Cardiac septum (tissue), 1 donor: ENCODE data around the gene C1orf94. TPM values are rescaled to one million over a fixed set of nuclear protein-coding genes. Genes with fewer than 3 reads are reported as not detected.

Source experiments
- DNase-seq: peaks from one replicate; pipeline ENCODE4 v3.0.0-alpha.2; 2020; ENCODE audit warnings: low spot score
- intact Hi-C: fragments of 100-400 bp; cut with DNase I; formaldehyde crosslinking; loops from one replicate; pipeline ENCODE4 v1.14.0; 2022
- long read RNA-seq: library from polyadenylated mRNA; unstranded; transcript quantifications from one replicate; pipeline ENCODE4 v2.0.0, GENCODE V29; 2021
- total RNA-seq: library from RNA; stranded (reverse); fragmentation: NEBNext Ultra II Directional; extraction: Animal tissue kit (Norgen Biotek cat#: 25700); gene quantifications from one replicate; pipeline ENCODE4 v1.2.1, GENCODE V29; 2021
- donor health status: DM: no; HTN: no; CAD: no.

C1orf94 gene, protein sequence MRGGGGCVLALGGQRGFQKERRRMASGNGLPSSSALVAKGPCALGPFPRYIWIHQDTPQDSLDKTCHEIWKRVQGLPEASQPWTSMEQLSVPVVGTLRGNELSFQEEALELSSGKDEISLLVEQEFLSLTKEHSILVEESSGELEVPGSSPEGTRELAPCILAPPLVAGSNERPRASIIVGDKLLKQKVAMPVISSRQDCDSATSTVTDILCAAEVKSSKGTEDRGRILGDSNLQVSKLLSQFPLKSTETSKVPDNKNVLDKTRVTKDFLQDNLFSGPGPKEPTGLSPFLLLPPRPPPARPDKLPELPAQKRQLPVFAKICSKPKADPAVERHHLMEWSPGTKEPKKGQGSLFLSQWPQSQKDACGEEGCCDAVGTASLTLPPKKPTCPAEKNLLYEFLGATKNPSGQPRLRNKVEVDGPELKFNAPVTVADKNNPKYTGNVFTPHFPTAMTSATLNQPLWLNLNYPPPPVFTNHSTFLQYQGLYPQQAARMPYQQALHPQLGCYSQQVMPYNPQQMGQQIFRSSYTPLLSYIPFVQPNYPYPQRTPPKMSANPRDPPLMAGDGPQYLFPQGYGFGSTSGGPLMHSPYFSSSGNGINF
- not detected for total RNA-seq
- long read RNA-seq, result 0 reads

DNA sequence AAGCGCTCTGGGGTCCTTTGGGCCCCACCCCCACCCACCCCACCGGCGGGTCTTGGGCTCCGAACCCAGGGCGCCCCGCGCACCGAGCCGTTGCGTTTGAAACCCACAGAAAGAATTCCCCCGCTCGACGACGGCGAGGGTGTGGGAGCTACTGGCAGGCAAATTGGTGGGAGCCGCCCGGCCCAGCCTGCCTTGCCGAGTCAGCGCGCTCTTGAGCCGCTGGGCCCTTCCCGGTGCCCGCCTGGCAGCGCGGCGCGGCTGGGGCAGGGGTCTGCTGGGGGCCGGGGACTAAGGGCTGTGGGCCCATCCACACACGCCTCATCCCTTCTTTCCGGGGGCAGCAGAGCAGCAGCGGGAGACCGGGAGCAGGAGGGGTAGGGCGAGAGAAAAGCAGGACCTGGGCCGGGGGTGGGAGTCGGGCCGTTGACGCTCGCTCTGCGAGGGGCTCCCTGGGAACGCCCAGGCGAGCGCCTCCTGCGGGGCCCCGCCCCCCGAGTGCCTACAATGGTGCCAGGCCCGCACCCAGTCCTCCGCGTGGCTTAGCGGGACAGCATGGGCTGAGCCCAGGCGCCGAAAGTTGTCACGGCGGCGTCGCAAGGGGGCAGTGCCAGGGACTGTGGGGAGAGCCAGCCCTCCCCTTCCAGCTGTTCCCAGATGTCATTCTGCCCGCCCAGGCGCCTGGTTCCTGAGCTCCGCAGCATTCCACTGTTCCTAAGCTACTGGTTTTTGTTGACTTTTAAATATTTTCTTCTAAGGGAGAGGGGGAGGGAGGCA, at the start of gene C1orf94:
Gene C1orf94, plus strand, starts transcription at position 78 of the 774 bp plus-strand sequence. CDS start 883 bp downstream, outside the sequence.
- intact Hi-C loops, result no loop called here
- no peak for DNase-seq

DNA sequence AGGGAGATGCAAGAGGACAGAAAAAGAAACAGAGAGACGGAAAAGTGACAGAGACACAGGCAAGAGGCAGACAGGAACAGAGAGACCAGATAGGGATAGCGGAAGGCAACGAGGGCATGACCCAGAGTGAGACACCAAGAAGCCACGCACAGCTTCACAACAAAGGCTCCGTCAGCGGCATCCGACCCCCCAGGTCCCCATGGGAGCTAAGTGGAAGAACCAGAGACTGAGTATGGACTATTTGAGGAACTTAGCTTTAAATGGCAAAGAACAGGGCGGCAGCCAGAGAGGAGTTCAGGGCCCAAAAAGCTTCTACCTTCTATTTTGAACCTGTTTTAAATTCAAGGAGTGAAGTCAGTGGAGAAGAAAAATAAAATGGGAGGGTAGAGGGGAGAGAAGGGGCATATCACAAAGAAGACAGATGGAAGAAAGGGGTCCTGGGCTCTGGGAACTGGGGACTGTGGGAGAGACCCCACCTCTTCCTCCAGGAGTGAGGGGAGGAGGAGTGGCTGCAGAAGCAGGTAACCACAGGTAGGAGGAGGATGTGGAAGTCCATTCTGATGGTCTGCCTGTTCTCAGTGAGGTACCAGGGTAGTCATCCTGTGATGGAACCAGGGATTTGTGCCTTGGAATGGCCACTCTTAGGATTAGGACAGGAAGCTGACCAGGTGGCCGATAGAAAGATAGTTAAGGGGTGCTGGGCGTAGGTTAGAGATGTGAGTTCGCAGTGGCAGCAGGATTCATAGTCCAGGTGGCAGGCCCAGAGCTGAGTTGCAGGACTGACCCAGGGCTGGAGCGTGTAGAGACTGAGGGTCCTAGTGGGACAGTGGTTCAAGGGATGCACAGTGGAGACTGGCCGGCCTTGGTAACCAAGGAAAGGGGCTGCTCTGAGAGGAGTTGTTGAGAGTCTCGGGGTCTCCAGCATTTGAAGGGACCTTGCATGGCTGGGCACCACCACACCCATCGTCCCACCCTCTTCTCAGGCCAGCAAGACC, 49.4 kb upstream of the C1orf94 start:
- DNase-seq, result no peak
- intact Hi-C loops, result no loop called here

DNA sequence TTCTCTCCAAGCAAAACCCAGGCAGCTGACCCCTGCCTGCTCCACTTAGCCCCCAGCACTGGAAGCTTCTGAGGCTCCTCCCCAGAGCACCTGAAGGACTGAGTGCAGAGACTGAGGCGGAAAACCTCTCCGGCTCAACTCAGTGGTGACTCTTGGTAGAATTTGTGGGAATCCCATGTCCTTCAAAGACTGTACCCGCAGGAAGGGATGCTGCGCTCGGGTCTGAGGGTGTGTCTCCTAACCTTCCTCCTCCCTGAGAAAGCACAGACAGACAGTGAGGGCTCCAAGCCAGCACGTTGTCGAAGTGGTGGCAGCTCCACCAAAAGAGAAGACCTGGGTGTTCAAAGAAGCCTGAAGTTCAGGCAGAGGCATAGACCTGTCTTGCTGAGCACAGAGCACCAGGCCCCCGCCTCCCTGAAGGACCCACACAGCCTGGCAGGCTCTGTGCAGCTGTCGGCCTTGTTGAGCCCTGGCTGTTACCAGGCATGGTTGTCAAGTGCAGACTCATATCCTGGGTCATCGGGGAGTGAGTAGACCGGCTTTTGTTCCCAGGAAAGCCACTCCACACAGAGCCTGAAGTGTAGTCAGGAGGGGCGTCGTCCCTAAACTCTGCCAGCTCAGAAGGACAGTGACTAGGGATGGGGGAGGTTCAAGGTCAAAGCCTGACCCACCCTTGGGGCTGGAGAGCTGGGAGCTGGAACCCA, 48.4 kb upstream of the C1orf94 start:
- DNase-seq, result no peak
- intact Hi-C loops, result no loop called here

DNA sequence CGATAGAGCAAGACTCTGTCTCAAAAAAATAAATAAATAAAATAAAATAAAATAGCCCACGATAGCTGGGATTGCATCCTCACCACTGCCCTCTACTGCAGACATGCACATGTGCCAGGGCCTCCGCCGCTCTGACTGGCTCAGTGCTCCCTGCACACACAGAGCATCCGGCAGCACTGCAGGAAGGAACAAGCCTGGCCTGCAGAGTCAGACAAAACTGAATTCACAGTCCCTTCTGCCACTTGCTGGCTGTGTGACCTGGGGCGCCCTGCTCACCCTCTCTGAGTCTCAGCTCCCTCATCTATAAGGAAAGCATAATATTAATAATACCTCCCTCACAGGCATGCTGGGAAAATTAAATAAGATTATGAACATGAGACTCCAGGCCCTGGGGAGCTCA, 47.1 kb upstream of the C1orf94 start:
- intact Hi-C loops, result no loop called here
- DNase-seq, result no peak

DNA sequence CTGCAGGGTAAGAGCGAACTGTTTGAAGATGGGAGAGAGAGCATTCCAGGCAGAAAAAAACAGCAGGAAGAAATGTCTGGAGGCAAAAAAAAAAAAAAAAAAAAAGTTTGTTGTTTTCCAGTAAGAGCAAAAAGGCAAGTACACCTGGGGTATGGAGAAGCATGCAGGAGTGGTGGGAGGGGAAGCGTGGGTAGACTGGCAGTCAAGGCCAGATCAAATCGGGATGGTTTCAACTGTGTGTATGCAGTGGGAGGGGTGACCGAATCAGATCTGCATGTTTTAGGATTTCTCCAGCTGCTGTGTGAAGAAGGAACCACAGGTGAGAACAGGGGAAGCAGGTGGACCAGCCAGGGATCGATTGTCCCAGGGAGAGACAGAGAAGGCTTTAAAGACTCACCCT, 46.4 kb upstream of the C1orf94 start:
- intact Hi-C loops, result no loop called here
- DNase-seq, result no peak

DNA sequence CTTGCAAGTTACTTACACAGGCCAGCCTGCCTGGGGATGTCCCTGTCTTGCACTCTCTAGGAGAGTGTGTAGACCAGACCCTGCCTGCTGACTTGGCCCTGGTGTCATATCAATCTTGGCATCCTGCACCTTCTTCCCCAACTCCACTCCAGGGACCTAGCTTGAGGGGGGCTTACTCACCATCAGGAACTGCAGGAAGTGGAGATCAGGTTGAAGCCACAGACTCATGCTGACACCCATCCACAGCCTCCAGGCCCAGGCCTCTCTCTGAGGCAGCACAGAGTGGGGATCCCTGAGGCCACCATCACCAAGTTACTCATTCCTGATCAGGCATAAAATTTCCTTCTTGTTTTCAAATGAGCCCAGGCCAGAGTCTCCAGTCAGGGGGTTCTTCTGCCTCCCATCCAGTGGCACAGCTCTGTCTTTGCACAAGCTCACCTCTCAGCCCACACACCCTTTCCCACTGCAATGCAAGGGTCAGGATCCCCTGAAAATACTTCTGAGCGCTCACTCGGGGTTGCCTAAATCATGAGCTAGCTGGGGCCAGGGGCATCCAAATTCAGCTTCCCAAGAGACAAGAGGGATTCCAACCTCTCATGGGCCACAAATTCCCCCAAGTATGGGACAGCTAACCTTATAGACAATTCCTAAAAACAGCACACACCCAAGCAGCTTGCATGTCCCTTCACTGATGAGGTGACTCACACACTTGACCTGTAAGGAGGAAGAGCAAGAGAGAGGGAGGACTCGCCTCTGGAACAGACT, 45.1 kb upstream of the C1orf94 start:
- intact Hi-C loops, result no loop called here
- DNase-seq, result no peak

DNA sequence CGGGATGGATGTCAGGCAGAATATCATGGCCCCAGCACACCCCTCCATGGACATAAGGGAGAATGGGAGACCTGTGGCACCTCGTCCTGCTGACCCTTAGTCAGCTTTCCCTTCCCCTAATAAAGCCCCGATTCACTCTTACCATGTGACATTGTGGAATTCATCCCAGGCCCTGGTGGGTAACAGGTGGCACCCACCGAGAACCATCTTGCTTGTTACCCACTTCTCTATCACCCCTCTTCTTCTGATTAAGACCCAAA, 44.6 kb upstream of the C1orf94 start:
- DNase-seq, result no peak
- intact Hi-C loops, result no loop called here

DNA sequence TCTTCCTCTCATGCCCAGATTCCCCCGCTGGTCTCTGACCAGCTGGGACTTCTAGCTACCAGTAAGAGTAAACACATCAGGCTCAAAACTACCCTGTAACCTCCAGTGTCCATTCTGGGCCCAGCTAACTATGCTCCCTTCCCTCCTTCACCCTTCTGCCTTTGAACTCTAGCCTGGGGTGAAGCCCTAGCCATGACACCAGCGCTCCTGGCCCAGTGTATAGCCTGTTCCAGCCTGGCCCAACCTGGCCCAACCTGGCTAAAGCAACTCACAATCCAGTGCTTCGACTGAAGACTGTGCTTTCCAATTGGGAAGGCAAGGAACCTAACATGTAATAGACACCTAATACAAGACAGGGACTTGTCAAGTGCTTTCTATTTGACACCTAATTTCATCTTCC, 39.3 kb upstream of the C1orf94 start:
- DNase-seq, result no peak

DNA sequence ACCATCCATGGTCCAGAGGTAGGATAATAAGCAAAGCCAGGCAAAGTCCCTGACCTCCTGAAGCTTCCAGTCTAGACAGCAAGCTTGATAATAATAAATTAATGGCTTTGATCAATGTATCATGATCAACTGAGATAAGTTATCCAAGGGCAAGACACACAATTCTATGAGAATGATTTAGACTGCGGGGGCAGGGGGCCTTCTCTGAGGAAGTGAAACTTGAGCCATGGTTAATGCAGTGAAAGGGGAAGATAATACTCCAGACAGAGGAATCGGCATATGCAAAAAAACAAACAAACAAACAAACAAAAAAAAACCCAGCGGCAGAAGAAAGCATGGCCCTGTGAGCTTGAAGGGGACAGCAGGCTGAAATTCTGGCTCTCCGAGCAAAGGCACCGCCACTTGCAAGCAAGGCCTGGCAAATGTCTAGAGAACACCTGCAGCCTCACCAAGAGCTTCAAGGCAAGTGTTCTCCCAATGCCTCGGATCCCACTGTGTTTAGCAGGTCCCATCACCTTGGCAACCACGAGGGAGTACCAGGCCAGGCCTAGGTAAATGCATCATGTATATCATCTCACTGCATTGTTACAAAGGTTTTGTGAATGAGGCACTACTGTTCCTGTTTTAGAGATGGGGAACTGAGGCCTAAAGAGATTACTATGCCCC, 36.6 kb upstream of the C1orf94 start:
- no peak for DNase-seq
- intact Hi-C loops, result no loop called here

More for the DNA sequence above, 39.3 kb upstream of the C1orf94 start:
- intact Hi-C loops, result no loop called here

DNA sequence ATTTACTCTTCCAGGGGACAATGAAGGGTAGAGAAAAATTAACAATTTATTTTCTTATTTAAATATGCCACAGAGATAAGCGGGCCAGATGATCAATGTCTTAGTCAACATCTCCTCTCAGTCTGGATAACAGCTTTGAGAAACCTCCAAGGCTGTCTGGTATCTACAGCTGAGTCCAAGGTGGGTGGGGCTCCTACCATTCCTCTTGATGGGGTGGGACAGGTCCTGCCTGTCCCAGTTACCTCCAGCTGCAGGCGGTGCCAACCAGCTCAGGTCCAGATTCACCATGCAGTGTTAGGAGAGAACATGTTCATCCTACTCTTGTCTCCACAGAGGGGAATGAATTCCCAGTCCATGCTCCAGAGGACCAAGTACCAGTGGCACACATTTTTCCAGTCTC, 32.7 kb upstream of the C1orf94 start:
- intact Hi-C loops, result no loop called here

DNA sequence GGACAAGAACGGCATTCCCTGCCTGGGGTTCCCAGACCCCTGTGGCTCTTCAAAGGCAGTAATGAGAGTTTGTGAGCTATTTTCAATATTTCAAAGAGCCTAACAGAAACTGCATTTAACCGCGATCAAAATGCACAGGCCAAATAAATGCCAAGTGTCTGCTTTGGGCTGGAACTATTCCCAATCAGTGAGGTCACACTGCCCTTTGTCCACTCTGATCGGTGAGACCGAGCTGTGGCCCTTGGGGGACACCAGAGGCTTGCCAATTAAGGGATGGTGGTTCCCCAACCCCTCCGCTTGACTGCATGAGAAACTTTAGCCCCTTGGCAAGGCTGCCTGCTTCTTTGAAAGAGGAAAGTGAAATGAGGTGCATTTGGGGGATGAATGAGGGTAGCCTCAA, 31.9 kb upstream of the C1orf94 start:
- intact Hi-C loops, result no loop called here
- DNase-seq, result no peak

More for the DNA sequence above, 32.7 kb upstream of the C1orf94 start:
- DNase-seq, result no peak

DNA sequence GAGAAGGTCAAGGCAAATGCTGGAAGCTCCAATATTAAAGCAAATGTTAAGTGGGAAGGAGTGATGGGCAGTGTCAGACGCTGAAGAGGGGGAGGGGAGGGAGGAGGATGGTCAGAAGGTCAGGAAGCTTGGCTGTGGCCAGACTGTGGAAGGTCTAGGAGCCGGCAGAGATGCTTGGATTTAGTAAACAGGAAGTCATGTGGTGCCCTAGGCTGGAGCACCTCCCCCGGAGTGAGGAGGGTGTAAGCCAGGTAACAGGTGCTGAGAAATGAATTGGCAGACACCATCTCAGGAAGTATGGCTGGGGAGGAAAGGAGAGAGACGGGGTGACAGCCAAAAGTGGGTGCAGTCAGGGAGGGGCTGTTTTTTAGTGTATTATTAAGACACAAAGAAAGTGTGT, 29.4 kb upstream of the C1orf94 start:
- intact Hi-C loops, result no loop called here
- no peak for DNase-seq

DNA sequence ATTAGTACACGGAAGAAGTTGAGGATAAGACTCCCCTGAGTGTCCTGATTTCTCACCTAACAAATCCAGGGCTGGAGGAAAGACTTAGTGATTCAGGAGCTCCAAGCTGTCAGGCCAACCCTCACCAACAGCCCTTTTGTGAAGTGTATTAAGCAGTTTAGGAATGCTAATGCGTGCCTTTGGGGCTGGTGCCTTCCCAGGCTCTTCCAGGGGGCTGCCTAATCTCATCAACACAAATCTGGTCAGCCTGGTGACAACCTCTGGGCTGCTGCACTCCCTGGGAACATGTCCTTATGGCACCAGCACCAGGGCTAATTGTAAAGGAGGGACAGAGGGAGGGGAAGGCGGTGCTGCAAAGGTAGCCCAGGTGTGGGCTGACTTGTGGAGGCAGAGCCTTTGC, 27.2 kb upstream of the C1orf94 start:
- no peak for DNase-seq
- intact Hi-C loops, result no loop called here

DNA sequence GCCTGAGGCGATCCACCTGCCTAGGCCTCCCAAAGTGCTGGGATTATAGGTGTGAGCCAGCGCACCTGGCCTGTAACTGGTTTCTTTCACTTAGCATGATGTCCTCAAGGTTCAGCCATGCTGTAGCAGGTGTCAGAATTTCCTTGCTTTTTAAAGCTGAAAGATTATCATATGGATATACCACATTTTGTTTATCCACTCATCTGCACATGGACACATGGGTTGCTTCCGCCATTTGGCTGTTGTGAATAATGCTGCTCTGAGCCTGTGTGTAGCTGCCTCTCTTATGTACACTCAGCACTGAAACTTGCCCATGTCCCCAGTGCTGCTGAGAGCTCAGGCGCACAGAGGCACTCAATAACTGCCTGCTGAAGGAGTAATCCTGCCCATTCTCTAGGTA, 23.5 kb upstream of the C1orf94 start:
- intact Hi-C loops, result no loop called here
- DNase-seq, result no peak

DNA sequence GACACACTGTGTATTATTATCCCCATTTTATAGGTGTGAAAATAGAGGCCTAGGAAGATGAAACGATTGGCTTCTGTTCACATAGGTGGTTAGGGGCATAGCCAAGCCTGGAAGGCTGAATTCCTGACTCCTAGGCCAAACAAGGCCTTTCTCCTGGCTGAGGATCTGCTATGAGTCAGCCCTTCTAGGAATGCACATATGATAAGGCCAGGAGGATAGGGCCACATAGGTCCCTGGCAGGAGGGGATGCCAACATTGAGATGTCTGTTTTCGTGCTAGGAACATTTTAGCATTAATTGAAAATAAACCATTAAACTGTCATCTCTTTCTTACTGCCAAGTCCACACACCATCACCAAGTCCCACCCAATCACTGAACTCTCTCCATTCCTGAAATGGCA, 20.8 kb upstream of the C1orf94 start:
- intact Hi-C loops, result no loop called here
- DNase-seq, result no peak

DNA sequence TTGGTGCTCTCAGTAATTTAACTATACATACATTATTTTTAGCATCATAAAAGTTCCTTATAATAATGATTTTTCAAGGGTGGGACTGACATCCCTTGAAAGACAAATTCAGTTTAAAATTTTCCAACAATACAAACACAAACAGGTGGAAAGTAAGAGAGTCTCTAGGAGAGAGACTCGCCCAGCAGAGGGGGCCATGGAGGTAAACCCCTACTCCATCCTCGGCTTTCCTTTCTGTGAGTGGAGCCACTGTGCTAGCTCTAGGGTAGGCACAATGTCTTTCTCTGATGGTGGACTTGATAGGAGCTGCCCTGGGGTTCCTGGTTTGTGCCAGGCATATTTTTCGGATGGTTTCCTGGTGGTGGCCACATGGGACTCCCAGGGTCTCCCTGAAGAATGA, 20.0 kb upstream of the C1orf94 start:
- intact Hi-C loops, result no loop called here

DNA sequence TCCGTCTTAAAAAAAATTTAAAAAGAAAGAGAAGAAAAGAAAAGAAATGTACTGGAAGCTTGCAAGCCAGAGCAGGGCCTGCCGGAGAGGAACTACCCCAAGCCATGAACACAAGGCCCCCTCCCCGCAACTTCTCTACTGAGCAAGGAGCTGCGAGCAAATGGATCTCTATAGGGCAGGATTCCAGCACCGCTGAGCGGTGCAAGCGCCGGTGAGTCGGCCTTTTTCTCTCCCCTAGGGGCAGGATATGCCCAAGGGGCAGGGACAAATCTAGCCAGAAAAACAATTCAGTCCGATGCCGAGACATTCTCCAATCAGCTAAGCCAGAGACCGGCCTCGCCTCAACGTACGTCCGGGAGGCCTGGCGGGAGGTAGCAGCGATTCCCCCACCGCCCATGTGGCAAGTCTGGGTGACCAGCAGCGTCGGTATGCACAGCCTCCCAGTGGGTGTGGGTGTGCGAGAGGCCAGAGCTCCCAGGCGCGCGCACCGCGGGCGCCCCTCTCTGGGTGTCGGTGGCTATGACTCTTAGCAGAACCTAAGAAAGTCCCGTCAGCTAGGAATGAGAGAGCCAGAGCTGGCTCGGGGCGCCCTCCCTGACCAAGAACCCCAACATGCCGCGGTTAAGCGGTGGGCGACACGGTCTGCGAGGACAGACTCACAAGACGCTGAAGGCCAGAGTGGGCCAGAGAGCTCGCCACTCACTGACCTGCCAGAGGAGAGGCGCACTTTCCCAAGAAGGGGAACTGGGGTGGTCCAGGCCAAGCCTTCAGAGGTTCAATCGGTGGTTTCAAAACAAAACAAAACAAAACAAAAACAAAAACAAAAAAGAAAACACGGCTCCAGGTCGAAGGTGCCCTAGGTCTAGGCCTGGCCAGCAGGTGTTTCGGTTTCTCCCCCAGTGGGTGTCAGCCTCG, 13.6 kb upstream of the C1orf94 start:
- intact Hi-C loops, result loop anchor here (5.0 kb wide), 1 partner anchor 286 kb away; no protein-coding TSS in a partner anchor

More for the DNA sequence above, 20.0 kb upstream of the C1orf94 start:
- no peak for DNase-seq

More for the DNA sequence above, 13.6 kb upstream of the C1orf94 start:
- peak; percentile 79 for DNase-seq
